Measurements from ENCODE around the gene ASS1.

ASS1 gene

GRCh38 chr9:130480673-130481072 lies 35.9 kb downstream of the ASS1 start:
- H3K27ac ChIP-seq (ENCODE audit: low read depth, low read length): no peak overlapping the region
- no peaks in the 10 kb centered on the region for H3K36me3 ChIP-seq (ENCODE audit: insufficient read depth, low read length)
- no peak overlapping the region for H3K9ac ChIP-seq (ENCODE audit: low read length)
- H3K4me1 ChIP-seq (ENCODE audit: insufficient read depth, low read length): no peaks in the 10 kb centered on the region
- H3K9me3 ChIP-seq (ENCODE audit: low read length): no peaks in the 10 kb centered on the region
- no peaks in the 10 kb centered on the region for H3K27me3 ChIP-seq (ENCODE audit: control insufficient read depth in 1 of 2, insufficient read depth in 2 of 2, low read length in 2 of 2)
- H3K4me3 ChIP-seq (ENCODE audit: low read depth in 1 of 2, low read length in 2 of 2): no peak overlapping the region

- H3K4me3 ChIP-seq (ENCODE audit: low read depth in 1 of 2, low read length in 2 of 2): no peak overlapping the region
- no peaks in the 10 kb centered on the region for H3K36me3 ChIP-seq (ENCODE audit: insufficient read depth, low read length)
- H3K4me1 ChIP-seq (ENCODE audit: insufficient read depth, low read length): no peaks in the 10 kb centered on the region
- no peak overlapping the region for H3K27ac ChIP-seq (ENCODE audit: low read depth, low read length)
- H3K9ac ChIP-seq (ENCODE audit: low read length): no peak overlapping the region
- H3K9me3 ChIP-seq (ENCODE audit: low read length): no peaks in the 10 kb centered on the region
- H3K27me3 ChIP-seq (ENCODE audit: control insufficient read depth in 1 of 2, insufficient read depth in 2 of 2, low read length in 2 of 2): no peaks in the 10 kb centered on the region
Observed at GRCh38 chr9:130482463-130482862, 37.7 kb downstream of the ASS1 start.

GRCh38 chr9:130483371-130483971 lies 38.7 kb downstream of the ASS1 start:
- H3K27ac ChIP-seq (ENCODE audit: low read depth, low read length): no peak overlapping the region
- no peaks in the 10 kb centered on the region for H3K36me3 ChIP-seq (ENCODE audit: insufficient read depth, low read length)

GRCh38 chr9:130484362-130485072 lies 39.8 kb downstream of the ASS1 start:
- no peak overlapping the region for H3K9ac ChIP-seq (ENCODE audit: low read length)

More at GRCh38 chr9:130483371-130483971, 38.7 kb downstream of the ASS1 start:
- Histone ChIP-seq H3K27me3 (ENCODE audit: control insufficient read depth in 1 of 2, insufficient read depth in 2 of 2, low read length in 2 of 2) (no peaks in the 10 kb centered on the region), H3K9me3 (ENCODE audit: low read length) (no peaks in the 10 kb centered on the region), H3K4me3 (ENCODE audit: low read depth in 1 of 2, low read length in 2 of 2) (no peak overlapping the region), H3K9ac (ENCODE audit: low read length) (no peak overlapping the region), H3K4me1 (ENCODE audit: insufficient read depth, low read length) (no peaks in the 10 kb centered on the region)

GRCh38 chr9:130486103-130486502 lies 41.3 kb downstream of the ASS1 start:
- no peaks in the 10 kb centered on the region for H3K27me3 ChIP-seq (ENCODE audit: control insufficient read depth in 1 of 2, insufficient read depth in 2 of 2, low read length in 2 of 2)
- no peaks in the 10 kb centered on the region for H3K9me3 ChIP-seq (ENCODE audit: low read length)
- H3K27ac ChIP-seq (ENCODE audit: low read depth, low read length): no peak overlapping the region
- peaks cover 4% of the 10 kb centered on the region for H3K36me3 ChIP-seq (ENCODE audit: insufficient read depth, low read length)
- no peak overlapping the region for H3K9ac ChIP-seq (ENCODE audit: low read length)
- H3K4me1 ChIP-seq (ENCODE audit: insufficient read depth, low read length): no peaks in the 10 kb centered on the region
- H3K4me3 ChIP-seq (ENCODE audit: low read depth in 1 of 2, low read length in 2 of 2): no peak overlapping the region

More at GRCh38 chr9:130484362-130485072, 39.8 kb downstream of the ASS1 start:
- no peak overlapping the region for H3K4me3 ChIP-seq (ENCODE audit: low read depth in 1 of 2, low read length in 2 of 2)
- no peaks in the 10 kb centered on the region for H3K27me3 ChIP-seq (ENCODE audit: control insufficient read depth in 1 of 2, insufficient read depth in 2 of 2, low read length in 2 of 2)
- H3K36me3 ChIP-seq (ENCODE audit: insufficient read depth, low read length): no peaks in the 10 kb centered on the region
- no peaks in the 10 kb centered on the region for H3K9me3 ChIP-seq (ENCODE audit: low read length)
- H3K27ac ChIP-seq (ENCODE audit: low read depth, low read length): no peak overlapping the region
- no peaks in the 10 kb centered on the region for H3K4me1 ChIP-seq (ENCODE audit: insufficient read depth, low read length)

- Histone ChIP-seq H3K27ac (ENCODE audit: low read depth, low read length) (no peak overlapping the region), H3K4me1 (ENCODE audit: insufficient read depth, low read length) (no peaks in the 10 kb centered on the region), H3K36me3 (ENCODE audit: insufficient read depth, low read length) (peaks cover 9% of the 10 kb centered on the region), H3K27me3 (ENCODE audit: control insufficient read depth in 1 of 2, insufficient read depth in 2 of 2, low read length in 2 of 2) (no peaks in the 10 kb centered on the region), H3K9me3 (ENCODE audit: low read length) (no peaks in the 10 kb centered on the region), H3K4me3 (ENCODE audit: low read depth in 1 of 2, low read length in 2 of 2) (no peak overlapping the region), H3K9ac (ENCODE audit: low read length) (no peak overlapping the region)
Observed at GRCh38 chr9:130487500-130487899, 42.7 kb downstream of the ASS1 start.

- peaks cover 9% of the 10 kb centered on the region for H3K36me3 ChIP-seq (ENCODE audit: insufficient read depth, low read length)
- no peak overlapping the region for H3K9ac ChIP-seq (ENCODE audit: low read length)
- H3K27ac ChIP-seq (ENCODE audit: low read depth, low read length): no peak overlapping the region
- no peaks in the 10 kb centered on the region for H3K27me3 ChIP-seq (ENCODE audit: control insufficient read depth in 1 of 2, insufficient read depth in 2 of 2, low read length in 2 of 2)
- H3K4me3 ChIP-seq (ENCODE audit: low read depth in 1 of 2, low read length in 2 of 2): no peak overlapping the region
- H3K4me1 ChIP-seq (ENCODE audit: insufficient read depth, low read length): no peaks in the 10 kb centered on the region
- no peaks in the 10 kb centered on the region for H3K9me3 ChIP-seq (ENCODE audit: low read length)
Observed at GRCh38 chr9:130488621-130489330, 44.0 kb downstream of the ASS1 start.

- Histone ChIP-seq H3K4me3 (ENCODE audit: low read depth in 1 of 2, low read length in 2 of 2) (no peak overlapping the region), H3K36me3 (ENCODE audit: insufficient read depth, low read length) (peaks cover 20% of the 10 kb centered on the region), H3K27me3 (ENCODE audit: control insufficient read depth in 1 of 2, insufficient read depth in 2 of 2, low read length in 2 of 2) (no peaks in the 10 kb centered on the region), H3K27ac (ENCODE audit: low read depth, low read length) (no peak overlapping the region), H3K4me1 (ENCODE audit: insufficient read depth, low read length) (no peaks in the 10 kb centered on the region), H3K9me3 (ENCODE audit: low read length) (no peaks in the 10 kb centered on the region), H3K9ac (ENCODE audit: low read length) (no peak overlapping the region)
Observed at GRCh38 chr9:130490981-130491380, 46.2 kb downstream of the ASS1 start.

GRCh38 chr9:130491830-130492482 lies 47.2 kb downstream of the ASS1 start:
- Histone ChIP-seq H3K4me1 (ENCODE audit: insufficient read depth, low read length) (no peaks in the 10 kb centered on the region), H3K4me3 (ENCODE audit: low read depth in 1 of 2, low read length in 2 of 2) (no peak overlapping the region), H3K36me3 (ENCODE audit: insufficient read depth, low read length) (peaks cover 20% of the 10 kb centered on the region), H3K9me3 (ENCODE audit: low read length) (no peaks in the 10 kb centered on the region), H3K9ac (ENCODE audit: low read length) (no peak overlapping the region), H3K27ac (ENCODE audit: low read depth, low read length) (no peak overlapping the region), H3K27me3 (ENCODE audit: control insufficient read depth in 1 of 2, insufficient read depth in 2 of 2, low read length in 2 of 2) (no peaks in the 10 kb centered on the region)

GRCh38 chr9:130493021-130493420 lies 48.3 kb downstream of the ASS1 start:
- H3K4me3 ChIP-seq (ENCODE audit: low read depth in 1 of 2, low read length in 2 of 2): no peak overlapping the region
- H3K4me1 ChIP-seq (ENCODE audit: insufficient read depth, low read length): no peaks in the 10 kb centered on the region
- peaks cover 20% of the 10 kb centered on the region for H3K36me3 ChIP-seq (ENCODE audit: insufficient read depth, low read length)

GRCh38 chr9:130493476-130493875 lies 48.7 kb downstream of the ASS1 start:
- H3K4me1 ChIP-seq (ENCODE audit: insufficient read depth, low read length): no peaks in the 10 kb centered on the region
- no peaks in the 10 kb centered on the region for H3K27me3 ChIP-seq (ENCODE audit: control insufficient read depth in 1 of 2, insufficient read depth in 2 of 2, low read length in 2 of 2)
- no peak overlapping the region for H3K27ac ChIP-seq (ENCODE audit: low read depth, low read length)
- no peaks in the 10 kb centered on the region for H3K9me3 ChIP-seq (ENCODE audit: low read length)
- H3K9ac ChIP-seq (ENCODE audit: low read length): no peak overlapping the region
- no peak overlapping the region for H3K4me3 ChIP-seq (ENCODE audit: low read depth in 1 of 2, low read length in 2 of 2)
- H3K36me3 ChIP-seq (ENCODE audit: insufficient read depth, low read length): peaks cover 20% of the 10 kb centered on the region

More at GRCh38 chr9:130493021-130493420, 48.3 kb downstream of the ASS1 start:
- no peaks in the 10 kb centered on the region for H3K27me3 ChIP-seq (ENCODE audit: control insufficient read depth in 1 of 2, insufficient read depth in 2 of 2, low read length in 2 of 2)
- no peak overlapping the region for H3K9ac ChIP-seq (ENCODE audit: low read length)
- no peaks in the 10 kb centered on the region for H3K9me3 ChIP-seq (ENCODE audit: low read length)
- H3K27ac ChIP-seq (ENCODE audit: low read depth, low read length): no peak overlapping the region

Data from muscle layer of colon (tissue), 2 donors.